Measurements from ENCODE around the gene SNF8.

GRCh38 chr17:48892940-48893645 is 51.5 kb downstream of the SNF8 start:
- no peak for TF ChIP-seq GLIS2 (tag by site-specific recombination; IDR thresholded peaks at IDR 0.05)
- no peak for TF ChIP-seq ZNF292 (tag by site-specific recombination; IDR thresholded peaks at IDR 0.05; ENCODE audit: borderline replicate concordance, low read depth)
- no peak for TF ChIP-seq ZNF404 (tag by site-specific recombination; IDR thresholded peaks at IDR 0.05)
- TF ChIP-seq CTCF (tag by site-specific recombination; IDR thresholded peaks at IDR 0.05): peak; percentile 39; the same call in 1 of the 2 replicates
- TF ChIP-seq ZNF133 (tag by site-specific recombination; IDR thresholded peaks at IDR 0.05): no peak
- 0 out of 2 replicates have a peak, but pooled peaks have one; percentile 11 for TF ChIP-seq ZNF76 (tag by site-specific recombination; IDR thresholded peaks at IDR 0.05; ENCODE audit: borderline replicate concordance, low read depth)
- TF ChIP-seq ZNF155 (tag by site-specific recombination; IDR thresholded peaks at IDR 0.05): no peak
- TF ChIP-seq ZBTB8A (tag by site-specific recombination; IDR thresholded peaks at IDR 0.05): no peak
- TF ChIP-seq PRDM6 (tag by site-specific recombination; IDR thresholded peaks at IDR 0.05): no peak
- no peak for TF ChIP-seq PRDM4 (tag by site-specific recombination; IDR thresholded peaks at IDR 0.05)
- TF ChIP-seq ZNF23 (tag by site-specific recombination; IDR thresholded peaks at IDR 0.05; ENCODE audit: borderline replicate concordance): no peak

All from HEK293 (cell line).